HEK293 (cell line): ENCODE measurements around the gene IQCE.

Experiments
- CTCF ChIA-PET: fragments of 350-600 bp; formaldehyde crosslinking; extraction: SDS; loops from one replicate; lab custom pipeline; 2021; ENCODE audit warnings: antibody characterized with exemption; lab: Yijun Ruan, JAX
- POLR2A ChIA-PET: fragments of 300-600 bp; formaldehyde crosslinking; extraction: SDS; loops from one replicate; lab custom pipeline; 2020; ENCODE audit warnings: antibody characterized with exemption, inconsistent platforms; lab: Yijun Ruan, JAX
- H3K27ac ChIP-seq: fragments of 200-500 bp; sonication (Bioruptor generic); 2 replicates; pipeline ENCODE4 v1.5.1; 2014; ENCODE audit warnings: low read depth, low read length, control low read depth, inconsistent platforms; ENCODE audit errors: extremely low read depth
- H3K36me3 ChIP-seq, 2 experiments: fragments of 200-500 bp in 1 of 2; sonication (Bioruptor generic) in 1 of 2; 1 replicate in 1 of 2; 2 replicates in 1 of 2; pipeline ENCODE4 v1.5.1; 2014 to 2017; ENCODE audit warnings: inconsistent platforms in 2 of 2, low read length in 2 of 2; ENCODE audit not compliant: control insufficient read depth in 2 of 2, insufficient read depth in 1 of 2
- H3K4me1 ChIP-seq: fragments of 200-500 bp; sonication (Bioruptor generic); 2 replicates; pipeline ENCODE4 v1.5.1; 2014; ENCODE audit warnings: mild to moderate bottlenecking, low read length, inconsistent platforms; ENCODE audit not compliant: control insufficient read depth, insufficient read depth
- H3K4me3 ChIP-seq: 2 replicates; pipeline ENCODE4 v1.5.1; 2011; ENCODE audit warnings: low read depth, mild to moderate bottlenecking, control low read depth, low read length, moderate library complexity
- H3K9me3 ChIP-seq: fragments of 200-500 bp; sonication (Bioruptor generic); 2 replicates; pipeline ENCODE4 v1.5.1; 2014; ENCODE audit warnings: low read depth, low read length, inconsistent platforms; ENCODE audit not compliant: control insufficient read depth, insufficient read depth
- GFI1B ChIP-seq: fragments of 450-650 bp; formaldehyde crosslinking; IDR thresholded peaks from 2 replicates; pipeline ENCODE4 v1.5.1; 2016; ENCODE audit warnings: missing biosample characterization, missing genetic modification characterization
- MEIS1 ChIP-seq: sonication (generic); formaldehyde crosslinking; IDR thresholded peaks from 2 replicates; pipeline ENCODE4 v1.8.1; 2022; ENCODE audit warnings: missing genetic modification reagents, mild to moderate bottlenecking, borderline replicate concordance
- PRDM1 ChIP-seq: fragments of 450-650 bp; formaldehyde crosslinking; IDR thresholded peaks from 2 replicates; pipeline ENCODE4; 2016; ENCODE audit warnings: missing biosample characterization, missing genetic modification characterization
- SP3 ChIP-seq: fragments of 450-650 bp; formaldehyde crosslinking; IDR thresholded peaks from 2 replicates; pipeline ENCODE4 v1.5.1; 2016; ENCODE audit warnings: missing biosample characterization, missing genetic modification characterization
- ZNF121 ChIP-seq: fragments of 450-650 bp; formaldehyde crosslinking; IDR thresholded peaks from 2 replicates; pipeline ENCODE4 v1.5.1; 2016; ENCODE audit warnings: missing biosample characterization, missing genetic modification characterization
- ZNF211 ChIP-seq: fragments of 450-650 bp; formaldehyde crosslinking; IDR thresholded peaks from 2 replicates; pipeline ENCODE4 v1.5.1; 2016; ENCODE audit warnings: low read depth, missing biosample characterization, missing genetic modification characterization
- ZNF23 ChIP-seq: fragments of 450-650 bp; formaldehyde crosslinking; IDR thresholded peaks from 2 replicates; pipeline ENCODE4 v1.5.1; 2016; ENCODE audit warnings: missing biosample characterization, missing genetic modification characterization, borderline replicate concordance
- ZNF239 ChIP-seq: fragments of 450-650 bp; formaldehyde crosslinking; IDR thresholded peaks from 2 replicates; pipeline ENCODE4 v1.5.1; 2016; ENCODE audit warnings: missing biosample characterization, missing genetic modification characterization
- ZNF24 ChIP-seq: fragments of 450-650 bp; formaldehyde crosslinking; IDR thresholded peaks from 2 replicates; pipeline ENCODE4 v1.5.1; 2016; ENCODE audit warnings: missing biosample characterization, missing genetic modification characterization
- ZNF292 ChIP-seq: fragments of 450-650 bp; formaldehyde crosslinking; IDR thresholded peaks from 2 replicates; pipeline ENCODE4 v1.5.1; 2016; ENCODE audit warnings: low read depth, missing biosample characterization, missing genetic modification characterization, borderline replicate concordance
- ZNF391 ChIP-seq: fragments of 450-650 bp; formaldehyde crosslinking; IDR thresholded peaks from 2 replicates; pipeline ENCODE4 v1.5.1; 2016; ENCODE audit warnings: low read depth, missing biosample characterization, missing genetic modification characterization, borderline replicate concordance
- ZNF514 ChIP-seq: fragments of 450-650 bp; formaldehyde crosslinking; IDR thresholded peaks from 2 replicates; pipeline ENCODE4 v1.5.1; 2016; ENCODE audit warnings: missing biosample characterization, missing genetic modification characterization
- ZNF544 ChIP-seq: fragments of 450-650 bp; formaldehyde crosslinking; IDR thresholded peaks from 2 replicates; pipeline ENCODE4 v1.5.0; 2017; ENCODE audit warnings: missing biosample characterization, missing genetic modification characterization
- ZNF548 ChIP-seq: fragments of 450-650 bp; formaldehyde crosslinking; IDR thresholded peaks from 2 replicates; pipeline ENCODE4 v1.5.1; 2016; ENCODE audit warnings: missing biosample characterization, missing genetic modification characterization
- ZNF660 ChIP-seq: fragments of 450-650 bp; IDR thresholded peaks from 2 replicates; pipeline ENCODE4 v1.5.1; 2018; ENCODE audit warnings: missing biosample characterization, mild to moderate bottlenecking, missing genetic modification characterization
- ZNF792 ChIP-seq: fragments of 450-650 bp; formaldehyde crosslinking; IDR thresholded peaks from 2 replicates; pipeline ENCODE4 v1.5.1; 2016; ENCODE audit warnings: missing biosample characterization, missing genetic modification characterization
- ZSCAN16 ChIP-seq: fragments of 450-650 bp; formaldehyde crosslinking; IDR thresholded peaks from 2 replicates; pipeline ENCODE4 v1.5.1; 2016; ENCODE audit warnings: missing biosample characterization, missing genetic modification characterization
- TF ChIP-seq, protein P1 (sequence below): IDR thresholded peaks from 2 replicates; pipeline ENCODE4 v1.6.1; 2011; ENCODE audit warnings: mild to moderate bottlenecking, low read depth, low read length, borderline replicate concordance
- TF ChIP-seq, protein P2 (sequence below): fragments of 450-650 bp; formaldehyde crosslinking; IDR thresholded peaks from 2 replicates; pipeline ENCODE4 v1.5.1; 2016; ENCODE audit warnings: missing biosample characterization, missing genetic modification characterization
- TF ChIP-seq, protein P3 (sequence below): sonication (generic); formaldehyde crosslinking; IDR thresholded peaks from 2 replicates; pipeline ENCODE4 v1.8.1; 2022; ENCODE audit warnings: mild to moderate bottlenecking, moderate library complexity, missing genetic modification reagents

The IQCE gene

DNA sequence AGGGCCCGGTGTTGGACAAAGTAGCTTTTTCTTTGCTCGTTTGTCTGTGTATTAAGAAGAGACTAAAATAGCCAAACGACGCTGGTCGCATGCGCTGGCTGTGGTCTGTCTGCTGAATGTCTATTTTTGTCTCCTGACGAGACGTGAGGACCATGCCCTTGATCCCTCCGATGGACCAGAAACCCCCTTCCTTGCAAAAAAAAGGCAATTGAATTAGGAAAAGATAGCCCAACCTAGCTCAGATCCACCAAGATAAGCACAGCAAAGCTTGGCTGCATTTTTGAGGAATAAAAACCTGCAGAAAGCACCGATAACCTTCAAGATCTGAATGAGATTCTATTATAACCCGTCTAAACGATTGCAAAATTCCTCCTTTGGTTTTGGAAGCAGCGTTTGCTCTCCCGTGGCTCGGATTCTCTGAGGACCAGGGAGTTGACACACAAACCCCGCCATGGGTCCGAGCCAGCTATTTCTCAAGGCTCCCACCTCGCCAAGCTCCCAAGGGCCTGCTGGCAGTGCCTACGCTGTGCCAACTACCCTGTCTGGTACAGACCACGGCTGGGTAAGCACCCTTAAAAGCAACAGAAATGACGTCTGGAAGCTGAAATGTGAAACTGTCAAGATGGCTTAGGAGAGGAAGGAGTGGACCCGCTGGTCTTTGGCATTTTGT is 55.3 kb downstream of the IQCE start:
- TF ChIP-seq GFI1B (tag by site-specific recombination) = no peak
- no peak for TF ChIP-seq ZSCAN16
- no peak for TF ChIP-seq MEIS1 (CRISPR knock-in tag)
- no peak for TF ChIP-seq ZNF24 (tag by site-specific recombination)
- TF ChIP-seq, all 188 proteins: peak for 0
- H3K9me3 ChIP-seq = no peaks in the 10 kb centered on the region
- H3K4me1 ChIP-seq = no peaks in the 10 kb centered on the region
- ChIA-PET POLR2A (interaction anchor here (0.6 kb wide), 1 partner anchor 17 kb away, joined by 4 read pairs; the partner anchor contains the start of gene TTYH3), CTCF (interaction anchor here (1.3 kb wide), 1 partner anchor 16 kb away, joined by 3 read pairs; no protein-coding TSS in a partner anchor)
- H3K36me3 ChIP-seq = no peaks in the 10 kb centered on the region
- H3K27ac ChIP-seq = no peak overlapping the region
- H3K4me3 ChIP-seq = no peak overlapping the region

DNA sequence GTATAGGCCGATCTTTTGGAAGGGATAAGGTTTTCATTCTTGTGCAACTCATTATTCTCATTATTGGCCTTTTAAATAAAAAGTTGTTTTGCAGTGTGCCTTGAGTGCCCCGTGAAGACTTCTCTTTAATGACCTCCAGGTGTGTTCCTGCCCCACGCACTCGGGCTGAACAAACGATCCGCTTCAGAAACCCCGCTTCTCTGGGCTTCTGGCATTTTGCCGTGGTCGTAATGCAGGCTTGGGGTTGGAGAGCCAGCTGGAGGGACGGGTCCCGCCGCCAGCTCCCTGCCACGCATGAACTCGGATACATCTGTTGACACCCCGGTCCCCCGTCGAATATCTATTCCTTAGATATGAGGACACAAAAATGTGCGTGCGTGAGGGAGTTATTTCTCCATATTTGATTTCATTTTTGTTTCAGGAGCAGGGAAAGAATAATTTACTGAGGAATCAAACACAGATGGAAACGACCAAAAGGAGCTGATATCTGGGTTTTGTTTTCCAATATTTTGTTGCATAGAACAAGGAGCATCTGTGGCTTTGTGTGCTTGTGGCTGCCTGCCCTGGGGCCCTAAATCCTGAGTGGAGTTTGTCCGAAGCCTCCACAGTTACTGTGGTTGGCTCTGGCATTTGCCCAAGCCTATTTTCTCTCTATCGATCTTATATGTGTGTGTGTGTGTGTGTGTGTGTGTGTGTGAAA is 56.0 kb downstream of the IQCE start:
- Histone ChIP-seq H3K27ac (no peak overlapping the region), H3K9me3 (no peaks in the 10 kb centered on the region), H3K36me3 (no peaks in the 10 kb centered on the region), H3K4me1 (no peaks in the 10 kb centered on the region), H3K4me3 (no peak overlapping the region)
- ChIA-PET POLR2A (no interaction called here), CTCF (interaction anchor here (1.3 kb wide), 1 partner anchor 15 kb away, joined by 3 read pairs; no protein-coding TSS in a partner anchor)
- TF ChIP-seq ZNF548 (tag by site-specific recombination) (no peak), ZNF23 (tag by site-specific recombination) (no peak), ZNF544 (no peak), ZNF211 (tag by site-specific recombination) (no peak), SP3 (no peak), ZNF292 (tag by site-specific recombination) (no peak), PRDM1 (tag by site-specific recombination) (no peak), ZNF121 (tag by site-specific recombination) (no peak), ZNF660 (no peak), ZNF239 (no peak), ZNF391 (tag by site-specific recombination) (no peak), ZNF514 (tag by site-specific recombination) (no peak), ZNF792 (tag by site-specific recombination) (no peak)
- TF ChIP-seq, protein P1, sequence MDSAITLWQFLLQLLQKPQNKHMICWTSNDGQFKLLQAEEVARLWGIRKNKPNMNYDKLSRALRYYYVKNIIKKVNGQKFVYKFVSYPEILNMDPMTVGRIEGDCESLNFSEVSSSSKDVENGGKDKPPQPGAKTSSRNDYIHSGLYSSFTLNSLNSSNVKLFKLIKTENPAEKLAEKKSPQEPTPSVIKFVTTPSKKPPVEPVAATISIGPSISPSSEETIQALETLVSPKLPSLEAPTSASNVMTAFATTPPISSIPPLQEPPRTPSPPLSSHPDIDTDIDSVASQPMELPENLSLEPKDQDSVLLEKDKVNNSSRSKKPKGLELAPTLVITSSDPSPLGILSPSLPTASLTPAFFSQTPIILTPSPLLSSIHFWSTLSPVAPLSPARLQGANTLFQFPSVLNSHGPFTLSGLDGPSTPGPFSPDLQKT = no peak
- TF ChIP-seq, protein P2, sequence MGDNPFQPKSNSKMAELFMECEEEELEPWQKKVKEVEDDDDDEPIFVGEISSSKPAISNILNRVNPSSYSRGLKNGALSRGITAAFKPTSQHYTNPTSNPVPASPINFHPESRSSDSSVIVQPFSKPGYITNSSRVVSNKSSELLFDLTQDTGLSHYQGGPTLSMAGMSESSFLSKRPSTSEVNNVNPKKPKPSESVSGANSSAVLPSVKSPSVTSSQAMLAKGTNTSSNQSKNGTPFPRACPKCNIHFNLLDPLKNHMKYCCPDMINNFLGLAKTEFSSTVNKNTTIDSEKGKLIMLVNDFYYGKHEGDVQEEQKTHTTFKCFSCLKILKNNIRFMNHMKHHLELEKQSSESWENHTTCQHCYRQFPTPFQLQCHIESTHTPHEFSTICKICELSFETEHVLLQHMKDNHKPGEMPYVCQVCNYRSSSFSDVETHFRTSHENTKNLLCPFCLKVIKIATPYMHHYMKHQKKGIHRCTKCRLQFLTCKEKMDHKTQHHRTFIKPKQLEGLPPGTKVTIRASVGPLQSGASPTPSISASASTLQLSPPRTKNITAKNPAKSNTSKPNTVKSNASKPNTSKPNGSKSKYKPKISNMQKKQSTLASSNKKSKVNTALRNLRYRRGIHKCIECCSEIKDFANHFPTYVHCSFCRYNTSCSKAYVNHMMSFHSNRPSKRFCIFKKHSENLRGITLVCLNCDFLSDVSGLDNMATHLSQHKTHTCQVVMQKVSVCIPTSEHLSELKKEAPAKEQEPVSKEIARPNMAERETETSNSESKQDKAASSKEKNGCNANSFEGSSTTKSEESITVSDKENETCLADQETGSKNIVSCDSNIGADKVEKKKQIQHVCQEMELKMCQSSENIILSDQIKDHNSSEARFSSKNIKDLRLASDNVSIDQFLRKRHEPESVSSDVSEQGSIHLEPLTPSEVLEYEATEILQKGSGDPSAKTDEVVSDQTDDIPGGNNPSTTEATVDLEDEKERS (tag by site-specific recombination) = no peak
- TF ChIP-seq, protein P3, sequence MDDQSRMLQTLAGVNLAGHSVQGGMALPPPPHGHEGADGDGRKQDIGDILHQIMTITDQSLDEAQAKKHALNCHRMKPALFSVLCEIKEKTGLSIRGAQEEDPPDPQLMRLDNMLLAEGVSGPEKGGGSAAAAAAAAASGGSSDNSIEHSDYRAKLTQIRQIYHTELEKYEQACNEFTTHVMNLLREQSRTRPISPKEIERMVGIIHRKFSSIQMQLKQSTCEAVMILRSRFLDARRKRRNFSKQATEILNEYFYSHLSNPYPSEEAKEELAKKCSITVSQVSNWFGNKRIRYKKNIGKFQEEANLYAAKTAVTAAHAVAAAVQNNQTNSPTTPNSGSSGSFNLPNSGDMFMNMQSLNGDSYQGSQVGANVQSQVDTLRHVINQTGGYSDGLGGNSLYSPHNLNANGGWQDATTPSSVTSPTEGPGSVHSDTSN (CRISPR knock-in tag) = no peak
